Adrenal gland (tissue), 12 donors: ENCODE results near the gene PLXNA2. TPM values are rescaled to one million over a fixed set of nuclear protein-coding genes. Genes with fewer than 3 reads are reported as not detected.

ENCODE experiments used
- DNase-seq, 7 donors: peaks; one replicate each; pipeline ENCODE4 v3.0.0-alpha.2; 2019 to 2020
- H3K27ac ChIP-seq, 5 donors: fragments of 200-600 bp; sonication (generic) in 4 of 5; 1 replicate in 3 of 5; 2 replicates in 2 of 5; pipeline versions ENCODE4 v1.5.1 to v1.8.0; 2016 to 2020; ENCODE audit warnings: mild to moderate bottlenecking in 1 of 5
- H3K27me3 ChIP-seq: fragments of 200-600 bp; 2 replicates; pipeline ENCODE4 v1.8.0; 2021
- H3K36me3 ChIP-seq, 2 donors: fragments of 200-600 bp; replicated peaks in 1 of 2; 1 replicate in 1 of 2; 2 replicates in 1 of 2; pipeline versions ENCODE4 v1.5.1 to v1.8.0; 2018 to 2022
- H3K4me1 ChIP-seq, 2 donors: fragments of 200-600 bp; replicated peaks in 1 of 2; 1 replicate in 1 of 2; 2 replicates in 1 of 2; pipeline versions ENCODE4 v1.5.1 to v1.8.0; 2018 to 2021
- H3K4me3 ChIP-seq, 4 donors: fragments of 200-600 bp; sonication (generic) in 3 of 4; one replicate each; pipeline ENCODE4 v1.5.1; 2016 to 2018
- H3K9me3 ChIP-seq, 3 donors: fragments of 200-600 bp; sonication (generic) in 1 of 3; replicated peaks in 1 of 3; 1 replicate in 2 of 3; 2 replicates in 1 of 3; pipeline versions ENCODE4 v1.5.1 to v1.8.0; 2016 to 2021
- POLR2A ChIP-seq, 2 donors: fragments of 450-650 bp; IDR thresholded peaks; one replicate each; pipeline ENCODE4 v1.6.1; 2017; ENCODE audit warnings: antibody characterized with exemption in 2 of 2, mild to moderate bottlenecking in 2 of 2, moderate library complexity in 1 of 2
- WGBS, 4 donors: extraction: QIAGEN DNeasy Blood & Tissue Kit in 2 of 4; methylation state at CpG; one replicate each; pipeline versions ENCODE4 v1.1.5 to v1.1.7; 2013 to 2017; 5-methylcytosine and 5-hydroxymethylcytosine counted together
- intact Hi-C, 2 donors: fragments of 100-400 bp; cut with DNase I; formaldehyde crosslinking; loops; one replicate each; pipeline versions ENCODE4 v1.14.1 to v1.15.0; 2022 to 2023
- polyA plus RNA-seq, 3 donors: library from polyadenylated mRNA; stranded (reverse); fragments of 200-250 nt in 2 of 3; fragments of 350-450 nt in 1 of 3; fragmentation: Illumina TruSeq in 1 of 3; extraction: RNeasy Lipid Tissue Mini Kit (QIAGEN cat#74804) in 1 of 3; gene quantifications; one replicate each; pipeline ENCODE4 v1.2.3, GENCODE V29; 2013 to 2014
- total RNA-seq, 9 donors: library from RNA; depleted of rRNA in 4 of 9; stranded (reverse); fragments of >200 nt in 4 of 9; fragments of 120-200 nt in 1 of 9; fragmentation: NEBNext Ultra II Directional in 1 of 9; extraction: Animal tissue kit (Norgen Biotek cat#: 25700) in 1 of 9; gene quantifications; one replicate each; pipeline versions ENCODE4 v1.1.0 to v1.2.4, GENCODE V29; 2013 to 2023
- TF ChIP-seq, protein P1 (sequence below), 6 experiments: fragments of 450-650 bp in 4 of 6; fragments of 200-600 bp in 2 of 6; sonication (generic) in 1 of 6; IDR thresholded peaks; 1 replicate in 5 of 6; 2 replicates in 1 of 6; pipeline versions ENCODE4 v1.5.1 to v1.8.0; 2016 to 2021; ENCODE audit warnings: antibody characterized with exemption in 6 of 6, mild to moderate bottlenecking in 2 of 6, moderate library complexity in 1 of 6
- donor health status: healthy with polysubstance abuse.
- donor health status: Bipolar disorder and iron deficiency.
- donor health status: DM: yes; HTN: yes; CAD: no.
- donor health status: DM: no; HTN: no; CAD: no.
- donor health status: DM: no; HTN: no; CAD: no.
- donor health status: DM: yes; HTN: yes; CAD: no.

Gene PLXNA2
- total and polyA plus RNA-seq, 12 donors: 2.7 to 9.4 (median 4.5) TPM

DNA sequence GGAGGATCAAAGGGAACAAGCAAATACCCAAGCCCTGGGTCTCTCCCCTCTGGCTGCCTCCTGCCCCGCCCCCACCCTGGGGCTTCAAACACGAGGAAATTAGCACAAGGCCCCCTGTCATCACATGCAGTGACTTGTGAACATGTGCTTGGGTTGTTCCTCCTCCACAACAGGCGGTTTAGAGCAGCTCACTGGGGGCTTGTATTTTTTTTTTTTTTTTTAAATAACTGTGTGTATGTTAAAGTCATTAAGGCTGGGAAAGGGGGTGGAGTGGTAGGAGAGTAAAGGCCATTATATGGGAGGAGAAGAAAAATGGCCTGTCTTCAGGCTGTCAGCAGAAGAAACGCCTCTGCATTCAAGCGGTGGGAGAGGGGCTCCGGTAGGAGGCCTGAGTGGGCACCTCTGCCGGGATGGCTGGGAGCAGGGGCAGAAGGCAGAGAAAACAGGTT, 64.2 kb downstream of the PLXNA2 start:
- H3K27ac ChIP-seq: peak overlapping the region in 1 of 5 donors; percentile 10
- 80 to 86% (median 83%) methylated on average over 7 of the region's 7 CpGs for WGBS, 4 donors
- no peaks in the 10 kb centered on the region for H3K9me3 ChIP-seq
- intact Hi-C loops: no loop called here
- H3K36me3 ChIP-seq: no peaks in the 10 kb centered on the region
- peaks cover 0 to 18% of the 10 kb centered on the region in 2 donors for H3K4me1 ChIP-seq
- TF ChIP-seq POLR2A (IDR thresholded peaks at IDR 0.05): no peak
- TF ChIP-seq, protein P1, sequence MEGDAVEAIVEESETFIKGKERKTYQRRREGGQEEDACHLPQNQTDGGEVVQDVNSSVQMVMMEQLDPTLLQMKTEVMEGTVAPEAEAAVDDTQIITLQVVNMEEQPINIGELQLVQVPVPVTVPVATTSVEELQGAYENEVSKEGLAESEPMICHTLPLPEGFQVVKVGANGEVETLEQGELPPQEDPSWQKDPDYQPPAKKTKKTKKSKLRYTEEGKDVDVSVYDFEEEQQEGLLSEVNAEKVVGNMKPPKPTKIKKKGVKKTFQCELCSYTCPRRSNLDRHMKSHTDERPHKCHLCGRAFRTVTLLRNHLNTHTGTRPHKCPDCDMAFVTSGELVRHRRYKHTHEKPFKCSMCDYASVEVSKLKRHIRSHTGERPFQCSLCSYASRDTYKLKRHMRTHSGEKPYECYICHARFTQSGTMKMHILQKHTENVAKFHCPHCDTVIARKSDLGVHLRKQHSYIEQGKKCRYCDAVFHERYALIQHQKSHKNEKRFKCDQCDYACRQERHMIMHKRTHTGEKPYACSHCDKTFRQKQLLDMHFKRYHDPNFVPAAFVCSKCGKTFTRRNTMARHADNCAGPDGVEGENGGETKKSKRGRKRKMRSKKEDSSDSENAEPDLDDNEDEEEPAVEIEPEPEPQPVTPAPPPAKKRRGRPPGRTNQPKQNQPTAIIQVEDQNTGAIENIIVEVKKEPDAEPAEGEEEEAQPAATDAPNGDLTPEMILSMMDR (IDR thresholded peaks at IDR 0.05): no peak
- no peak overlapping the region for H3K4me3 ChIP-seq
- H3K27me3 ChIP-seq: no peaks in the 10 kb centered on the region
- no peak for DNase-seq

DNA sequence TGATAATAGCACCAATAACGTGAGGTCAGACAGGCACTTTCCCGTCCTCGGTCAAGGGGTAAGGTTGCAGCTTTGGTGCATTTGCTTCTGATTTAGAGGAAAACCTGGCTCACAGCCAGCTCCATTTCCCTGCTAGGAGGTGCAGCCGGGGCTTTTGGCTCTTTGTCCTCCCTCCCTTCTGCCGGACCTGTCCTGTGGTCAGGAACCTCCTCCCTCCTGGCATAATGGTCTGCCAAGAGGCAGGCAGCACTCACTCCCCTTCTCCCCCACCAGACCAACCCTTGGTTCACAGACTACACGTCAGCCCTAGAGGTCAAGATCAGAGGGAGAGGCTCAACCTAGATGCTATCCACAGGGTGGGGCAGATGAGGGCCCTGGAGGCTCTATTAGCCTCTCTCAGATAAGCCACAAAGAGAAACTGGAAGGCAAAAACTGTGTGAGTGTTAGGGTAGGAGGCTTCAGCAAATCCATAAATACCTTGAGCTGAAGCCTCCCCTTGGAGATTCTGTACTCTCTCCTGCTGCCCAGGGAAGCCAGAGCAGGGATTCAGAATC, 64.8 kb downstream of the PLXNA2 start:
- H3K4me1 ChIP-seq: peaks cover 0 to 11% of the 10 kb centered on the region in 2 donors
- no peaks in the 10 kb centered on the region for H3K9me3 ChIP-seq
- no peaks in the 10 kb centered on the region for H3K27me3 ChIP-seq
- H3K4me3 ChIP-seq: no peak overlapping the region
- TF ChIP-seq, protein P1 (IDR thresholded peaks at IDR 0.05): no peak
- TF ChIP-seq POLR2A (IDR thresholded peaks at IDR 0.05): no peak
- WGBS, 4 donors: 74 to 83% (median 77%) methylated on average over 1 to 6 of the region's 6 CpGs
- no peaks in the 10 kb centered on the region for H3K36me3 ChIP-seq
- intact Hi-C loops: no loop called here
- H3K27ac ChIP-seq: no peak overlapping the region
- peak in 2 of 7 donors; percentile 7 to 15 for DNase-seq

DNA sequence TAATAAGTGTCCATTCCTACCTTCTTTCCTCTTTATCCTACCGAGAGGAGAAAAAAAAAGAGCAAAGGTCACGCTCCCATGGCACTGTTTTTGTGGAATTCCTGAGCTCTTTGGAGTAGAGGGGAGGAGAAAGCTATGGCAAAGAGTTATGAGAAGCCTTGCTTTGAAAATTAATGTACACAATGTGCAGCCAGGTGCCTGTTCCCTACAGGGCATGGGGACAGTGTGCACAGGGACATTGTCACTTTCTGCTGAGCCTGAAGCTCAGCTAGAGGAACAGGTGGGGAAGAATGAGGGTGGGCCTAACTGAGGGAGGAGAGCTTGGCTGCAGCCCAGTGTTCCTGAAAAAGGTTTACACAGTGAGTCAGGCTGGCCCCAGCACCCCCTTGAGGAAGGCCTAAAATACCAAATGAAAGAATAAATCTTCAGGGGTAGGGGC, 66.1 kb downstream of the PLXNA2 start:
- no peak overlapping the region for H3K27ac ChIP-seq
- intact Hi-C loops: no loop called here
- H3K4me3 ChIP-seq: no peak overlapping the region
- H3K4me1 ChIP-seq: peaks cover 0 to 6% of the 10 kb centered on the region in 2 donors
- no peaks in the 10 kb centered on the region for H3K9me3 ChIP-seq
- H3K27me3 ChIP-seq: no peaks in the 10 kb centered on the region
- DNase-seq: no peak
- WGBS, 4 donors: 83 to 89% (median 88%) methylated on average over 2 of the region's 2 CpGs
- TF ChIP-seq, protein P1 (IDR thresholded peaks at IDR 0.05): no peak
- no peak for TF ChIP-seq POLR2A (IDR thresholded peaks at IDR 0.05)
- no peaks in the 10 kb centered on the region for H3K36me3 ChIP-seq

DNA sequence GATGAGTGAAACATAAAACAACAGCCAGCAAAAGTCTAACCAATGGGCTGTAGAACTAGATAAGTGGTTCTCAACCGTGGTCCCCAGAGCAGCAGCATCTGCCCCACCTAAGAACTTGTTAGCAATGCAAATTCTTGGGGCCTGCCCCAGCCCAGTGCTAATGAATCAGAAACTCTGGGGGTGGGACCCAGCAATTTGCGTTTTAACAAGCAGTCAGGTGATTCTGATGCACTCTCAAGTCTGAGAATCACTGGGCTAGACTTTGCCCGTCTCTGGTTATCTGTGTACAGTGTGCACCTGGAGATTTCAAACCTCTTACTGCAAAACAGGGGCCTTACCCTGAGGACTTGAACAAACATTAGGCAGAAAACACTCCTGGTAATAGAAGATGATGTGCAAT, 66.5 kb downstream of the PLXNA2 start:
- no peak for DNase-seq
- Histone ChIP-seq H3K4me1 (peaks cover 0 to 7% of the 10 kb centered on the region in 2 donors), H3K27me3 (no peaks in the 10 kb centered on the region), H3K9me3 (no peaks in the 10 kb centered on the region), H3K4me3 (no peak overlapping the region), H3K27ac (no peak overlapping the region), H3K36me3 (no peaks in the 10 kb centered on the region)
- intact Hi-C loops: no loop called here
- TF ChIP-seq, protein P1 (IDR thresholded peaks at IDR 0.05): no peak
- TF ChIP-seq POLR2A (IDR thresholded peaks at IDR 0.05): no peak
- WGBS, 4 donors: 55 to 88% (median 69%) methylated on average over 3 of the region's 3 CpGs
